ENCODE data around the gene ANKS1B.

ANKS1B gene

DNA sequence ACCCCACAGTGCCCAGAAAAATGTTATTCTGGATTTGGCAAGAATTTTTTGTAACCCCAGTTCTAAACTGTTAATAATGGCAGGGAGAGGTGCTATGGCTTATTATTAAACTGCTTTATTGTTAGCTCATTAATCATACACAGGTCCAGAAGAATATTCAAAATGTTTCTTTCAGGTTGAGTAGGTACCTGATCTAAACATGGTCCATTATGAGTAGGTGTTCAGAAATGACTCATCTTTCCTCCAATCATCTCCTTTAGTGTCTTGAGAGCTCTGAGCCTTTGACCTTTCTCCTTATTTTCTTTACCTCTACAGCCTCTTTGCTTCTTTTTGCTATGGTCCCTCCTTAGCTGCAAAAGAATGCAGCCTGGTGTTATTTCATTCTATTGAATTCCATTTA lies 548.2 kb downstream of the ANKS1B start:
- no peak overlapping the region for H3K27ac ChIP-seq
- H3K4me3 ChIP-seq: no peak overlapping the region
- no peaks in the 10 kb centered on the region for H3K9me3 ChIP-seq
- no peaks in the 10 kb centered on the region for H3K36me3 ChIP-seq
- no peaks in the 10 kb centered on the region for H3K4me1 ChIP-seq
- no peaks in the 10 kb centered on the region for H3K27me3 ChIP-seq
- TF ChIP-seq, protein P1, sequence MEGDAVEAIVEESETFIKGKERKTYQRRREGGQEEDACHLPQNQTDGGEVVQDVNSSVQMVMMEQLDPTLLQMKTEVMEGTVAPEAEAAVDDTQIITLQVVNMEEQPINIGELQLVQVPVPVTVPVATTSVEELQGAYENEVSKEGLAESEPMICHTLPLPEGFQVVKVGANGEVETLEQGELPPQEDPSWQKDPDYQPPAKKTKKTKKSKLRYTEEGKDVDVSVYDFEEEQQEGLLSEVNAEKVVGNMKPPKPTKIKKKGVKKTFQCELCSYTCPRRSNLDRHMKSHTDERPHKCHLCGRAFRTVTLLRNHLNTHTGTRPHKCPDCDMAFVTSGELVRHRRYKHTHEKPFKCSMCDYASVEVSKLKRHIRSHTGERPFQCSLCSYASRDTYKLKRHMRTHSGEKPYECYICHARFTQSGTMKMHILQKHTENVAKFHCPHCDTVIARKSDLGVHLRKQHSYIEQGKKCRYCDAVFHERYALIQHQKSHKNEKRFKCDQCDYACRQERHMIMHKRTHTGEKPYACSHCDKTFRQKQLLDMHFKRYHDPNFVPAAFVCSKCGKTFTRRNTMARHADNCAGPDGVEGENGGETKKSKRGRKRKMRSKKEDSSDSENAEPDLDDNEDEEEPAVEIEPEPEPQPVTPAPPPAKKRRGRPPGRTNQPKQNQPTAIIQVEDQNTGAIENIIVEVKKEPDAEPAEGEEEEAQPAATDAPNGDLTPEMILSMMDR (IDR thresholded peaks at IDR 0.05): no peak
- DNase-seq: no peak
- intact Hi-C loops (cut with DNase I; ENCODE audit: low total_unique reads): no loop called here

DNA sequence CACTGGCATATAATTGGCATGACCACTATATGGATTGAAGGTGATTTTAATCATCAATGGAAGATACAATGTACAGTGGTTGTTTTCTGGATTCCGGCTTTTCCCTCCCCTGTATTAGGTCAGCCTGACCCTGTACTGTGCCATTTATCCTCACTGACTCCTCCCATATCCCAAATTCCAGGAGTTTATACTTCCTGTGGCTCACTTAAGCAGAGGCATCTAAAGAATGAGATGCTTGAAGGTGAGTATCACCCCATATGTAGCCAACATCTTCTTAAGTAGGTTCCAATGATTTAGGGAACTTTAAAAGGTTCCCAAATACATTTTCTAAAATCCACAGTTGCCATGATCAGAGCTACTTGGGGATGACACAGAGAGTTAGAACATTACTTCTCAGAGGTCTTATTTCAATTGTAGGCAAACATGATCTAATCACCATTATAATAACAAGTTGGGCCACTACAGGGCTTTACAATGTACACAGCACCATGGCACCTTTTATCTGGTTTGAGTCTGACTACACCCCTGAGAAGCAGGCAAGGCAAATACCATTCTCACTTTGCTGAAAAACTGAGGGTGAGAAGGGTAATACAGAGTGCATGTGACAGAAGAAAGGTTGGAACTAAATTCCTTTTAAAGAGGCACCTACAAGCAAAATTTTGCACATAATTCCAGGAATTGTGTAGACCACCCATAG lies 549.5 kb downstream of the ANKS1B start:
- no peaks in the 10 kb centered on the region for H3K27me3 ChIP-seq
- no peak overlapping the region for H3K27ac ChIP-seq
- H3K4me3 ChIP-seq: no peak overlapping the region
- TF ChIP-seq, protein P1 (IDR thresholded peaks at IDR 0.05): no peak
- H3K4me1 ChIP-seq: no peaks in the 10 kb centered on the region
- intact Hi-C loops (cut with DNase I; ENCODE audit: low total_unique reads): no loop called here
- H3K9me3 ChIP-seq: no peaks in the 10 kb centered on the region
- DNase-seq: no peak
- no peaks in the 10 kb centered on the region for H3K36me3 ChIP-seq

DNA sequence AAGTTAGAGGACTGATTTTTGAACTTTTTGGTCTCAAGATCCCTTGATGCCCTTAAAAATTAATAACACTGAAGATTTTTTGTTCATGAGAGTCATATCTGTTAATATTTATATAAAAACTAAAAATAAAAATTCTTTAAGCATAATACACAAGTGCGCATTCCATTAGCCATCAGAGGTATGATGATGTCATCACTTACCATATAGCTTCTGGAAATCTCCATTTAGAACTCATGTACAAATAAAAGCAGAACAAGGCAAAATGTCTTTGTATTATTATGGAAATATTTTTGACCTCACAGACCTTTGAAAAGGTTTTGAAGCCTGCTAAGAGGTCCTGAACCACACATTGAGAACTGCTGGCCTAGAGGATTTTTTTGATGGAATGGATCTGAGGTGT lies 551.6 kb downstream of the ANKS1B start:
- no peaks in the 10 kb centered on the region for H3K36me3 ChIP-seq
- no peak overlapping the region for H3K4me3 ChIP-seq
- H3K27me3 ChIP-seq: no peaks in the 10 kb centered on the region
- H3K9me3 ChIP-seq: no peaks in the 10 kb centered on the region
- DNase-seq: no peak
- no peak overlapping the region for H3K27ac ChIP-seq
- TF ChIP-seq, protein P1 (IDR thresholded peaks at IDR 0.05): no peak
- no peaks in the 10 kb centered on the region for H3K4me1 ChIP-seq
- intact Hi-C loops (cut with DNase I; ENCODE audit: low total_unique reads): no loop called here

DNA sequence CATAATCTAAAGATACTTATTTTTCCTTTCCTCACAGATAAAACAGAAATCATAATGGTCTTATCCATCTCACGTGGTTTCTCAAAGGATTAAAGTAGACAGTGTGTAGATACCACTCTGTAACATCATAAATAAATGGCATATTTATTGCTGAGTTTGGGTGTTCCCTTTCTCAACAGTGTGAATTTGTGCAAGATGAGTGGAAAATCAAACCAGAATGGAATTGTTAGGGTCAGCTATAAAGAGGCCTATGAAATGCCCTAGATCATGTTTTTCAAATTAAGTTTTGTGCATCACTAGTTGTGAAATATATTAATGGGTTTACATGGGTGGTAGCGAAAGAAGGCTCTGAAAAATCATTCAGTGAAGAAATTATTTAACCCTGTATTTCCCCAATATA lies 553.5 kb downstream of the ANKS1B start:
- no peaks in the 10 kb centered on the region for H3K9me3 ChIP-seq
- DNase-seq: no peak
- TF ChIP-seq, protein P1 (IDR thresholded peaks at IDR 0.05): no peak
- H3K27ac ChIP-seq: no peak overlapping the region
- H3K4me3 ChIP-seq: no peak overlapping the region
- H3K4me1 ChIP-seq: no peaks in the 10 kb centered on the region
- intact Hi-C loops (cut with DNase I; ENCODE audit: low total_unique reads): no loop called here
- no peaks in the 10 kb centered on the region for H3K27me3 ChIP-seq
- no peaks in the 10 kb centered on the region for H3K36me3 ChIP-seq

DNA sequence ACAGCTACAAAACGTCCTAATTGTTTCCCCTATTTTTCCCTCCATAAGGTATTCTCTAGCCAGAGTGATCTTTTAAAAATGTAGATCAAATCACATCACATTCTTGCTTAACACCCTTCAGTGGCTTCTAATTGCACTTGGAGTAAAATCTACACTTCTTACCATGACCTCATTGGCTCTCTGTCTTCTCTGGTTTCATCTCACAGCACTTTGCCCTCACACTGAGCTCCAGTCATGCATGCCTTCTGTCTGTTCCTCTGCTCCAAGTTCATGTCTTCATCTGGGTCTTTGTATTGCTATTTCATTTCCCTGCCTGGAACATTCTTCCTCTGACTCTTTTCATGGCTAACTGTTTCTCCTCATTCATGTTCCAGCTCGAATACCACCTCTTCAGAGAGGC lies 557.6 kb downstream of the ANKS1B start:
- TF ChIP-seq, protein P1 (IDR thresholded peaks at IDR 0.05): no peak
- intact Hi-C loops (cut with DNase I; ENCODE audit: low total_unique reads): no loop called here
- no peak for DNase-seq
- Histone ChIP-seq H3K4me3 (no peak overlapping the region), H3K27me3 (no peaks in the 10 kb centered on the region), H3K9me3 (no peaks in the 10 kb centered on the region), H3K4me1 (no peaks in the 10 kb centered on the region), H3K27ac (no peak overlapping the region), H3K36me3 (no peaks in the 10 kb centered on the region)

DNA sequence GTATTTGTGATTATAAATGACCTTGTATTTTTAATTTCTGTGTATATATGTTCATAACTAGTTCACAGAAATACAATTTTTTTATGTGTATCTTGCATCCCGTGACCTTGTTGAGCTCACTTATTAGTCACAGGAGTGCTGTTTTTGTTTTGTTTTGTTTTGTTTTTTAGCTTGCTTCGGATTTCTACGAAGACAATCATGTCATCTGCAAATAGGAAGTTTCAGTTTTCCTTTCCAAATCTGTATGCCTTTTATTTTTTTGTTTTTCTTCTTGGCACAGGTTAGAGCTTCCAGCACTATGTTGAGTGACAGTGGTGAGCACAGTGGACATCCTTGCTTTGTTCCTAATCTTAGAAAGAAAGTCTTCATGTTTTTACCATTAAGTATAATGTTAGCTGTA lies 566.4 kb downstream of the ANKS1B start:
- Histone ChIP-seq H3K27ac (no peak overlapping the region), H3K27me3 (no peaks in the 10 kb centered on the region), H3K4me1 (no peaks in the 10 kb centered on the region), H3K9me3 (no peaks in the 10 kb centered on the region), H3K36me3 (no peaks in the 10 kb centered on the region), H3K4me3 (no peak overlapping the region)
- TF ChIP-seq, protein P1 (IDR thresholded peaks at IDR 0.05): no peak
- intact Hi-C loops (cut with DNase I; ENCODE audit: low total_unique reads): no loop called here
- no peak for DNase-seq
